GM12878 (cell line): ENCODE data around the gene ISL2. TPM values are rescaled to one million over a fixed set of nuclear protein-coding genes. Genes with fewer than 3 reads are reported as not detected.

Experiments used
- ATAC-seq: fragments of 200-7000 bp; cut with Tn5 transposase; 3 replicates; pipeline ENCODE4 v1.9.1; 2020; ENCODE audit warnings: mild to moderate bottlenecking, moderate library complexity
- BruUV-seq: library from RNA; stranded (reverse); fragments of 400-500 nt; replicated peaks from 2 replicates; lab custom pipeline; 2021; lab: Mats Ljungman, UMichigan
- CTCF ChIA-PET: fragments of 300-600 bp; sonication (Branson Sonifier 250); formaldehyde crosslinking; extraction: SDS; loops from one replicate; lab custom pipeline; 2021; ENCODE audit warnings: inconsistent platforms; lab: Yijun Ruan, JAX
- POLR2A ChIA-PET: fragments of 350-600 bp; formaldehyde crosslinking; extraction: SDS; loops from one replicate; lab custom pipeline; 2021; ENCODE audit warnings: inconsistent platforms; lab: Charles Lee
- RAD21 ChIA-PET: fragments of 300-600 bp; sonication (Branson Sonifier 250); formaldehyde crosslinking; loops from one replicate; lab custom pipeline; 2023; ENCODE audit warnings: antibody characterized with exemption; ENCODE audit not compliant: unreplicated experiment; lab: Charles Lee
- SMC1A ChIA-PET: fragments of 300-600 bp; sonication (Branson Sonifier 250); formaldehyde crosslinking; loops from one replicate; lab custom pipeline; 2023; ENCODE audit not compliant: unreplicated experiment, uncharacterized antibody; lab: Charles Lee
- DNase-seq: peaks from one replicate; pipeline ENCODE4 v3.0.0-alpha.2; 2011; ENCODE audit warnings: low read depth, low spot score
- FAIRE-seq: peaks from 3 replicates; lab custom pipeline; 2011; peaks lifted over from hg19 to GRCh38; lab: Jason Lieb, UNC
- H2AFZ ChIP-seq: 2 replicates; pipeline ENCODE4 v1.6.0; 2011; ENCODE audit warnings: low read depth, low read length, control low read depth; ENCODE audit not compliant: control insufficient read depth
- H3K27ac ChIP-seq: 2 replicates; pipeline ENCODE4 v1.5.1; 2011; ENCODE audit warnings: control low read depth; ENCODE audit not compliant: control insufficient read depth, insufficient read depth
- H3K27me3 ChIP-seq, 2 experiments: replicated peaks in 1 of 2; 2 replicates each; pipeline versions ENCODE4 v1.6.0 to v1.6.1; 2011; ENCODE audit warnings: low read length in 1 of 2; ENCODE audit not compliant: control insufficient read depth in 2 of 2, insufficient read depth in 2 of 2
- H3K36me3 ChIP-seq, 2 experiments: 2 replicates each; pipeline ENCODE4 v1.5.1; 2011; ENCODE audit warnings: low read length in 1 of 2; ENCODE audit not compliant: control insufficient read depth in 2 of 2, insufficient read depth in 2 of 2
- H3K4me1 ChIP-seq: 2 replicates; pipeline ENCODE4 v1.6.1; 2011; ENCODE audit warnings: mild to moderate bottlenecking, low read length, moderate library complexity, mixed read lengths; ENCODE audit not compliant: control insufficient read depth, insufficient read depth
- H3K4me2 ChIP-seq: 2 replicates; pipeline ENCODE4 v1.6.0; 2011; ENCODE audit warnings: control low read depth; ENCODE audit not compliant: control insufficient read depth, insufficient read depth
- H3K4me3 ChIP-seq: fragments of 200-600 bp; sonication (generic); 2 replicates; pipeline ENCODE4 v1.5.1; 2016
- H3K79me2 ChIP-seq: 2 replicates; pipeline ENCODE4 v1.6.0; 2011; ENCODE audit warnings: low read length; ENCODE audit not compliant: control insufficient read depth, insufficient read depth
- H3K9ac ChIP-seq: 2 replicates; pipeline ENCODE4 v1.8.0; 2011; ENCODE audit warnings: low read length, control low read depth, mixed read lengths; ENCODE audit not compliant: control insufficient read depth, insufficient read depth
- H3K9me3 ChIP-seq: replicated peaks from 3 replicates; pipeline ENCODE4 v1.5.1; 2011; ENCODE audit warnings: mild to moderate bottlenecking, low read length; ENCODE audit not compliant: control insufficient read depth, insufficient read depth
- H4K20me1 ChIP-seq: 2 replicates; pipeline ENCODE4 v1.6.0; 2011; ENCODE audit not compliant: control insufficient read depth, insufficient read depth
- CEBPZ ChIP-seq: fragments of 150-350 bp; IDR thresholded peaks from 2 replicates; pipeline ENCODE4 v1.6.1; 2016; ENCODE audit warnings: low read depth, low read length
- CUX1 ChIP-seq: IDR thresholded peaks from 2 replicates; pipeline ENCODE4 v1.6.1; 2012; ENCODE audit warnings: improper control_type of control experiment, low read depth, low read length; ENCODE audit not compliant: insufficient replicate concordance
- IRF4 ChIP-seq: IDR thresholded peaks from 2 replicates; pipeline ENCODE4 v1.6.1; 2011; ENCODE audit warnings: low read depth, low read length
- KDM1A ChIP-seq: fragments of 200-600 bp; sonication (generic); IDR thresholded peaks from 2 replicates; pipeline ENCODE4 v1.6.1; 2016; ENCODE audit warnings: borderline replicate concordance
- MLLT1 ChIP-seq: fragments of 450-650 bp; IDR thresholded peaks from 2 replicates; pipeline ENCODE4 v1.6.1; 2016; ENCODE audit warnings: mild to moderate bottlenecking
- MYC ChIP-seq: IDR thresholded peaks from 2 replicates; pipeline ENCODE4 v1.6.1; 2011; ENCODE audit warnings: mild to moderate bottlenecking, low read length, moderate library complexity, inconsistent platforms; ENCODE audit not compliant: insufficient read depth, insufficient replicate concordance, insufficient read length, severe bottlenecking
- SPI1 ChIP-seq: IDR thresholded peaks from 2 replicates; pipeline ENCODE4 v1.6.1; 2011; ENCODE audit warnings: low read depth, mild to moderate bottlenecking, low read length, moderate library complexity, borderline replicate concordance; ENCODE audit not compliant: insufficient read depth
- ZBTB11 ChIP-seq: fragments of 450-650 bp; formaldehyde crosslinking; IDR thresholded peaks from 2 replicates; pipeline ENCODE4 v1.5.0; 2022; ENCODE audit warnings: mild to moderate bottlenecking, missing genetic modification characterization
- ZNF217 ChIP-seq: fragments of 450-650 bp; IDR thresholded peaks from 2 replicates; pipeline ENCODE4 v1.6.1; 2017; ENCODE audit warnings: antibody characterized with exemption, mild to moderate bottlenecking
- in situ Hi-C: fragments of 300-500 bp; cut with MboI; formaldehyde crosslinking; loops from 9 replicates; pipeline ENCODE4 v1.14.3; 2018; ENCODE audit warnings: mixed read lengths
- intact Hi-C: fragments of 100-400 bp; cut with micrococcal nuclease; formaldehyde crosslinking; loops from one replicate; pipeline ENCODE4 v1.14.2; 2022; ENCODE audit not compliant: unreplicated experiment
- polyA plus RNA-seq, 11 experiments: library from polyadenylated mRNA; depleted of rRNA in 4 of 11; unstranded in 6 of 11; stranded (reverse) in 5 of 11; fragments of >200 nt; fragmentation: Nextera tagmentation in 4 of 11; fragmentation: Illumina TruSeq in 1 of 11; extraction: Ambion mirVana in 4 of 11; extraction: Trizol in 1 of 11; gene quantifications; 1 replicate in 1 of 11; 2 replicates in 10 of 11; pipeline versions ENCODE4 v1.2.1 to v1.2.3, GENCODE V29; 2011 to 2016; ENCODE audit warnings: inconsistent platforms in 2 of 11, missing spikeins in 2 of 11, low read depth in 1 of 11
- total RNA-seq, 4 experiments: library from RNA; depleted of rRNA in 3 of 4; stranded (reverse); fragments of >200 nt in 3 of 4; fragmentation: Illumina TruSeq in 1 of 4; extraction: Trizol in 1 of 4; gene quantifications; 2 replicates each; pipeline versions ENCODE4 v1.2.1 to v1.2.3, GENCODE V29; 2013 to 2021

ISL2 gene
- total and polyA plus RNA-seq, 10 of the 15 experiments (the other 5 are each of a cell fraction or from before 2014, with no cell fraction given): 0.05 to 0.26 (median 0.08) TPM; not detected in 7

- TF ChIP-seq MLLT1: no peak
- no peak for TF ChIP-seq CEBPZ
- no peak for TF ChIP-seq MYC
- TF ChIP-seq KDM1A: no peak
These were observed 40.6 kb downstream of the ISL2 start (continued) for GRCh38 chr15:76377217-76377616.

GRCh38 chr15:76377751-76378150 is 41.2 kb downstream of the ISL2 start:
- intact Hi-C loops: no loop called here
- TF ChIP-seq CUX1 (no peak), ZNF217 (no peak), ZBTB11 (CRISPR knock-in tag) (no peak), IRF4 (no peak), SPI1 (no peak)

More at GRCh38 chr15:76377751-76378150, 41.2 kb downstream of the ISL2 start:
- Histone ChIP-seq H3K4me3 (no peak overlapping the region), H3K36me3 (no peaks in the 10 kb centered on the region; a peak in 1 of 4 replicates), H3K79me2 (no peaks in the 10 kb centered on the region), H3K9ac (no peak overlapping the region), H2AFZ (no peak overlapping the region), H3K27ac (no peak overlapping the region), H3K9me3 (no peaks in the 10 kb centered on the region), H3K4me1 (no peaks in the 10 kb centered on the region), H4K20me1 (no peaks in the 10 kb centered on the region), H3K4me2 (no peak overlapping the region), H3K27me3 (no peaks in the 10 kb centered on the region)
- ATAC-seq (no peak), FAIRE-seq (no peak), DNase-seq (no peak)
- SMC1A ChIA-PET: no interaction called here
- RAD21 ChIA-PET: no interaction called here
- CTCF ChIA-PET: no interaction called here
- POLR2A ChIA-PET: no interaction called here
- BruUV-seq: no TSS peak
- in situ Hi-C loops: no loop called here
